Hepatocyte (in vitro differentiated cells): ENCODE measurements around the gene PTPN3. TPM values are rescaled to one million over a fixed set of nuclear protein-coding genes. Genes with fewer than 3 reads are reported as not detected.

Source experiments
- DNase-seq: peaks from one replicate; pipeline ENCODE4 v3.0.0-alpha.2; 2016; ENCODE audit warnings: low spot score
- H2AFZ ChIP-seq: fragments of 200-600 bp; sonication (generic); 2 replicates; pipeline ENCODE4 v1.6.0; 2016; ENCODE audit warnings: antibody characterized with exemption, mild to moderate bottlenecking
- H3K27ac ChIP-seq: fragments of 200-600 bp; sonication (generic); 2 replicates; pipeline ENCODE4 v1.5.1; 2016; ENCODE audit warnings: mild to moderate bottlenecking
- H3K27me3 ChIP-seq: fragments of 200-600 bp; sonication (generic); 2 replicates; pipeline ENCODE4 v1.6.1; 2016
- H3K36me3 ChIP-seq: fragments of 200-600 bp; sonication (generic); replicated peaks from 2 replicates; pipeline ENCODE4 v1.5.1; 2016; ENCODE audit warnings: low read depth; ENCODE audit not compliant: insufficient read depth
- H3K4me1 ChIP-seq: fragments of 200-600 bp; sonication (generic); 2 replicates; pipeline ENCODE4 v1.5.1; 2016; ENCODE audit warnings: mild to moderate bottlenecking, moderate library complexity; ENCODE audit not compliant: insufficient read depth
- H3K4me2 ChIP-seq: fragments of 200-600 bp; sonication (generic); 2 replicates; pipeline ENCODE4 v1.6.0; 2016
- H3K4me3 ChIP-seq: fragments of 200-600 bp; sonication (generic); 2 replicates; pipeline ENCODE4 v1.5.1; 2016; ENCODE audit warnings: mild to moderate bottlenecking
- H3K79me2 ChIP-seq: fragments of 200-600 bp; sonication (generic); 2 replicates; pipeline ENCODE4 v1.6.0; 2017; ENCODE audit warnings: mild to moderate bottlenecking
- H3K9me2 ChIP-seq: fragments of 200-600 bp; sonication (generic); replicated peaks from 2 replicates; pipeline ENCODE4 v1.6.0; 2017; ENCODE audit warnings: mild to moderate bottlenecking; ENCODE audit not compliant: insufficient read depth
- H3K9me3 ChIP-seq: fragments of 200-600 bp; sonication (generic); 2 replicates; pipeline ENCODE4 v1.5.1; 2016; ENCODE audit warnings: low read depth, mild to moderate bottlenecking
- H4K20me1 ChIP-seq: fragments of 200-600 bp; sonication (generic); 2 replicates; pipeline ENCODE4 v1.6.0; 2016; ENCODE audit warnings: mild to moderate bottlenecking; ENCODE audit not compliant: insufficient read depth, poor library complexity, severe bottlenecking
- EZH2 ChIP-seq: fragments of 200-600 bp; sonication (generic); IDR thresholded peaks from 2 replicates; pipeline ENCODE4 v1.6.1; 2016; ENCODE audit warnings: antibody characterized with exemption, mild to moderate bottlenecking, borderline replicate concordance
- EZH2phosphoT487 ChIP-seq: fragments of 200-600 bp; sonication (generic); IDR thresholded peaks from one replicate; pipeline ENCODE4 v1.6.1; 2018; ENCODE audit warnings: antibody characterized with exemption, mild to moderate bottlenecking, low read depth, moderate library complexity; ENCODE audit not compliant: unreplicated experiment, severe bottlenecking
- WGBS: methylation state at CpG from one replicate; pipeline ENCODE4 v1.1.6; 2016; ENCODE audit warnings: low lambda C conversion rate; ENCODE audit errors: missing lambda C conversion rate; 5-methylcytosine and 5-hydroxymethylcytosine counted together
- polyA plus RNA-seq: library from polyadenylated mRNA; unstranded; fragments of >200 nt; fragmentation: Nextera tagmentation; extraction: Ambion mirVana; gene quantifications from 2 replicates; pipeline ENCODE4 v1.2.1, GENCODE V29; 2016
- total RNA-seq: library from RNA; depleted of rRNA; stranded (reverse); fragments of >200 nt; gene quantifications from 2 replicates; pipeline ENCODE4 v1.2.3, GENCODE V29; 2014
- TF ChIP-seq, protein P1 (sequence below): fragments of 200-600 bp; sonication (generic); IDR thresholded peaks from 2 replicates; pipeline ENCODE4 v1.5.1; 2016; ENCODE audit warnings: antibody characterized with exemption, mild to moderate bottlenecking; ENCODE audit not compliant: poor library complexity

The PTPN3 gene
- total and polyA plus RNA-seq, 2 experiments from 2014 or later: 4.4 to 12.1 TPM

DNA sequence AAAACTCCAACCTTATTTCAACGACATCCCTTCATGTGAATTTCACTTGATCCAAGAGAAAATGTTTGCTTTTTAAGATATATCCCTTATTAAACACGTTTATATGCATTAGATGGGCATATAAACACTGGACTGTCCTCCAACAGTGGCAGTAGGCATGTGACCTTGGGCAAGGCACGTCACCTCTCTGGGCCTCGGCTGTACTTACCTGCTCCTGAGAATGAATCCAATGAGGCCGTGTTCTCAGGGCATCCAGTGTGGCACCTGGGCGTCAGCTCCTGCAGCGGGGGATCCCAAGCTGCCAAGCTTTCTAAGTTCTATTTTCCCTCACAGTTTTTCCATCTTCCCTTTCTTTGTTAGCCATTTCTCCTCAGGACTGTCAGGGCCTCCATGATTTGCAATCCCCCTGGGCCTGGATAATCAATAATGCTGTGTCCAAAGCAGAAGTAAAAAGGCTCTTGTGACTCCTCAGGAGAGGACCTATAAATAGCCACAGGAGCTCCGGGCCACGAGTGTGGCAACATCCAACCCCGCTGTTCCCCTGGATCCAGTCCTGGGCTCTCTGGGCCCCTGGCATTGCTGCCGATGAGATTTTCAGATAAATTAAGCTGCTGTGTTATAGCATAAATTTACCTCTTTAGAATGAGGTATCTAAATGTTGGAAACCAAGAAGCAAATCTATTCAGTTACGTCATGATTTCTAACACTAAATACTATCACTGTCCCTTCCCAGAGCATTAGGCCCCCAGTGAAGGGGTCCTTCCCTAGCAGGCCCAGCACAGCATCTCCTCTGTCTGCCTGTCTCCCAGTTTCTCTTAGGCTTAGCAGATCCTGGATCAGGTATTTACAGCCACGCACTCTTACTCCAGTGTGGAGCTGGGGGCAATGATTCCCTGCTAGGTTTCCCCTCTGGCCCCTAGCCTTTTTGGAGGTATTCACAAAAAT is 76.8 kb downstream of the PTPN3 start:
- H3K4me1 ChIP-seq: no peaks in the 10 kb centered on the region
- no peak overlapping the region for H3K4me3 ChIP-seq
- H3K27me3 ChIP-seq: no peaks in the 10 kb centered on the region
- no peak overlapping the region for H3K27ac ChIP-seq
- no peaks in the 10 kb centered on the region for H3K9me3 ChIP-seq
- no peaks in the 10 kb centered on the region for H3K79me2 ChIP-seq
- TF ChIP-seq, protein P1, sequence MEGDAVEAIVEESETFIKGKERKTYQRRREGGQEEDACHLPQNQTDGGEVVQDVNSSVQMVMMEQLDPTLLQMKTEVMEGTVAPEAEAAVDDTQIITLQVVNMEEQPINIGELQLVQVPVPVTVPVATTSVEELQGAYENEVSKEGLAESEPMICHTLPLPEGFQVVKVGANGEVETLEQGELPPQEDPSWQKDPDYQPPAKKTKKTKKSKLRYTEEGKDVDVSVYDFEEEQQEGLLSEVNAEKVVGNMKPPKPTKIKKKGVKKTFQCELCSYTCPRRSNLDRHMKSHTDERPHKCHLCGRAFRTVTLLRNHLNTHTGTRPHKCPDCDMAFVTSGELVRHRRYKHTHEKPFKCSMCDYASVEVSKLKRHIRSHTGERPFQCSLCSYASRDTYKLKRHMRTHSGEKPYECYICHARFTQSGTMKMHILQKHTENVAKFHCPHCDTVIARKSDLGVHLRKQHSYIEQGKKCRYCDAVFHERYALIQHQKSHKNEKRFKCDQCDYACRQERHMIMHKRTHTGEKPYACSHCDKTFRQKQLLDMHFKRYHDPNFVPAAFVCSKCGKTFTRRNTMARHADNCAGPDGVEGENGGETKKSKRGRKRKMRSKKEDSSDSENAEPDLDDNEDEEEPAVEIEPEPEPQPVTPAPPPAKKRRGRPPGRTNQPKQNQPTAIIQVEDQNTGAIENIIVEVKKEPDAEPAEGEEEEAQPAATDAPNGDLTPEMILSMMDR: no peak
- TF ChIP-seq EZH2phosphoT487 (no peak), EZH2 (no peak)
- no peak overlapping the region for H3K4me2 ChIP-seq
- no peaks in the 10 kb centered on the region for H4K20me1 ChIP-seq
- H2AFZ ChIP-seq: no peak overlapping the region
- no peak for DNase-seq
- H3K9me2 ChIP-seq: no peaks in the 10 kb centered on the region
- peaks cover 4% of the 10 kb centered on the region for H3K36me3 ChIP-seq
- WGBS: 90% methylated on average over 13 of the region's 13 CpGs

DNA sequence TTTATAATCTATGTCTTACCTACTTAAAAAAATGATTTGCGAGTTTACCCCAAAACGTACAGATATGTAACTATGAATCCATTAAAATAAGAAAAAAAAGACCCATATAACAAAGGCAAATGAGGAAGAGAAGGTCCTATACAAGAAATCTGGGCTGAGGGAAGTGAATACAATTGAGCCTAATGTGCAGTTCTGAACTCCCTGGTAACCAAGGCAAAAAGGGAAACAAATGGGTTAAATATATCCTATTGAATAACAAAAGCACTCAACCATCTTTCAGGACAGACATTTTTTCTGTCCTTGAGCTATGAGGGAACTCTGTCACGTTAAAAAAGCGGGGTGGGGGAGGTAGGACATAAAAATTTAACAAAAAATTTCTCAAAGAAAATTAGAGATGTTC is 78.6 kb downstream of the PTPN3 start:
- Histone ChIP-seq H3K36me3 (no peaks in the 10 kb centered on the region), H3K4me2 (no peak overlapping the region), H2AFZ (no peak overlapping the region)

DNA sequence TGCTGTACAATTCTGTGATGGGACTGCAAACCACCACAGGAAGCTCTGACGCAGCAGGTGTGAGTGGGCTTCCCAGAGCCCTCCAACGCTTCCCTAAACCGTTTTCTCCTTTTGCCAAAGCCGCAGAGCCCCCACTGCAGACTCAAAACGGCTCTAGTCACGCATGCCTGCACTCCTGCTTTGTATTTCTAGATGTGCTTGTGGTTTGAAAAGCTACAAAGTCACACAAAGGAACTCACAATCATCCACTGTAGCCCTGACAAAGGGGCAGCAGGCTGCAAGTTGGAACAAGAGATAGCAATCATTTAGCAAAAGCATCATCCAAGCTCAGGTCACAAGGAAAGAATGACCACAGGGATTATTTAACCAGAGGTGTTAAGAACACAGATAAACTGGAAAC is 79.3 kb downstream of the PTPN3 start:
- Histone ChIP-seq H3K9me2 (no peaks in the 10 kb centered on the region), H3K36me3 (no peaks in the 10 kb centered on the region), H3K79me2 (no peaks in the 10 kb centered on the region), H2AFZ (no peak overlapping the region), H4K20me1 (no peaks in the 10 kb centered on the region), H3K4me1 (no peaks in the 10 kb centered on the region), H3K27ac (no peak overlapping the region), H3K4me2 (no peak overlapping the region), H3K27me3 (no peaks in the 10 kb centered on the region), H3K4me3 (no peak overlapping the region), H3K9me3 (no peaks in the 10 kb centered on the region)
- TF ChIP-seq EZH2phosphoT487 (no peak), EZH2 (no peak)
- TF ChIP-seq, protein P1: no peak
- DNase-seq: no peak
- WGBS: 77% methylated on average over 6 of the region's 6 CpGs

More for the DNA sequence above, 78.6 kb downstream of the PTPN3 start:
- no peak for DNase-seq
- no peaks in the 10 kb centered on the region for H4K20me1 ChIP-seq
- H3K9me3 ChIP-seq: no peaks in the 10 kb centered on the region
- H3K9me2 ChIP-seq: no peaks in the 10 kb centered on the region
- no peak overlapping the region for H3K27ac ChIP-seq
- H3K27me3 ChIP-seq: no peaks in the 10 kb centered on the region
- H3K4me1 ChIP-seq: no peaks in the 10 kb centered on the region
- 84% methylated on average over 4 of the region's 4 CpGs for WGBS
- no peaks in the 10 kb centered on the region for H3K79me2 ChIP-seq
- TF ChIP-seq EZH2 (no peak), EZH2phosphoT487 (no peak)
- TF ChIP-seq, protein P1: no peak
- H3K4me3 ChIP-seq: no peak overlapping the region
